Measurements from ENCODE around the gene OR2T1.
"Not testable (repeated sequence)": the region's sequence is repeated elsewhere in the genome, so short reads cannot be mapped to it uniquely, and the experiment has no call there.

The OR2T1 gene, protein sequence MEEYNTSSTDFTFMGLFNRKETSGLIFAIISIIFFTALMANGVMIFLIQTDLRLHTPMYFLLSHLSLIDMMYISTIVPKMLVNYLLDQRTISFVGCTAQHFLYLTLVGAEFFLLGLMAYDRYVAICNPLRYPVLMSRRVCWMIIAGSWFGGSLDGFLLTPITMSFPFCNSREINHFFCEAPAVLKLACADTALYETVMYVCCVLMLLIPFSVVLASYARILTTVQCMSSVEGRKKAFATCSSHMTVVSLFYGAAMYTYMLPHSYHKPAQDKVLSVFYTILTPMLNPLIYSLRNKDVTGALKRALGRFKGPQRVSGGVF

GRCh38 chr1:248402748-248403147, at the start of gene OR2T1:
TSS of gene OR2T1 (plus strand) at chr1:248403048. CDS start at chr1:248406148, 3,100 bp downstream.
- H3K4me3 ChIP-seq (ENCODE audit: low read depth, low read length): no peak within 1 kb of the TSS

- no peak overlapping the region for H3K4me3 ChIP-seq (ENCODE audit: low read depth, low read length)
Measured at GRCh38 chr1:248359415-248359814, 43.4 kb upstream of the OR2T1 start.

DNA sequence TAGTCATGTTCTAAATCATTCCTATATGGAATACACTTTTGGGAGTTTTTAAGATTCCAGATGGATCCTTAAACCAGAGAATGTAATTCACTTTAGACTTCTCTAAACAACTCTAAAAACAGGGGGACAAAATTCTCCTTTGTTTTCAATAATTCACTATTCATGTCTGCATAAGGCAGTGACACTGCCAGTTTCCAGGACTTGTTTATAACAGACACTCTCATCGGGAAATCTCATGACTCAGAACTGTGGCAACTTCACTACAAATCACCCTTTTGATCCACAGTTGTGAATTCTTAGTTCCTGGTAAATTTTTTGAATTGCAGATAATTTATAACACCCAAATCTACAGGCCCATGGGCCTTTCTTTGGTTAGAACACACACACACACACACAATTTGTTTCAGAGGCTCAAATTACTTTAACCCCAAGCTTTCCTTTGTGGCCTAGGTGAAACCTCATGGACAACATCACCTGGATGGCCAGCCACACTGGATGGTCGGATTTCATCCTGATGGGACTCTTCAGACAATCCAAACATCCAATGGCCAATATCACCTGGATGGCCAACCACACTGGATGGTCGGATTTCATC, 41.6 kb upstream of the OR2T1 start, which contains the start of gene OR2T4:
Gene OR2T4 (plus strand): TSS at position 545 of the 595 bp plus-strand sequence. CDS start 0 bp downstream, at position 545.
- H3K4me3 ChIP-seq (ENCODE audit: low read depth, low read length): no peak within 1 kb of the TSS

GRCh38 chr1:248366609-248367008, 36.2 kb upstream of the OR2T1 start:
- no peak overlapping the region for H3K4me3 ChIP-seq (ENCODE audit: low read depth, low read length)

DNA sequence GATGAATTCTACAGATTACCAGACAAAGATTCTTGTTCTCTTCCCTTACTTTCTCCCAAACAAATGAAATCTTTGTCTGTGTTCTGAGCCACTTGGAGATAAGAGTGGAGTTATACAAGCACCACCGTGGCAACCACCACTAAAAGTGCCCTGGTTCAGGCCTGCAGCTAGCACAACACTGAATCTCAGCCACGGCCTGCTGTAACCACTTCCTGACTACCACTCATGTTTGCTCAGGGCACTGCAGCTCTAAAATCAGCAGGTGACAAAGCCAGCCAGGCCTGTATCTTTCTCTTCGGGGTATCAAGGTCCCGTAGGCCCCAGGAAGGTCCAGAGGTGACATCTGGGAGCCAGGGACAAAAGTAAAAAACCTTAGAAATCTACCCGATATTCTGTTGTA, 30.5 kb upstream of the OR2T1 start:
- no peak overlapping the region for H3K4me3 ChIP-seq (ENCODE audit: low read depth, low read length)

DNA sequence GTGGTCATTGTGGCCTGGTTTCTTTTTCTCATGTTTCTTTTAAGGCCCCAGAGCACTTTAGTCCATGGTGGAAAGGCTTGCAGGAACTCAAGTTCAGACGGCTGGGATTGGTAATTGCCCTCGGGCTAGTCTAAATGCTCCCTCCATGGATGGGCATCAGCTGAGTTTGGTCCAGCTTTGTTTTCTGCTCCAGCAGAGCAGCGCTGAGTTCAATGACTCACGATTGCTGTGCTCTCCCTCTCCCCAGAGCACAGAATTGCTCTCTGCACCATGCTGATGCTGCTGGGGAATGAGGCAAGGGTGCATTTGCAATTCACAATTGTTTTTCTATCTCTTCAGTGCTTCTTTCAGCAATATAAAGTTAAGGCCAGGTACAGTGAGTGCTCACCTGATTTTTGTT, 29.1 kb upstream of the OR2T1 start:
- no peak overlapping the region for H3K4me3 ChIP-seq (ENCODE audit: low read depth, low read length)

GRCh38 chr1:248375446-248375845, 27.4 kb upstream of the OR2T1 start, which contains the start of gene OR2T6:
TSS of gene OR2T6 (plus strand) at chr1:248375746. CDS start at chr1:248387609, 11,863 bp downstream.
- H3K4me3 ChIP-seq (ENCODE audit: low read depth, low read length): no peak within 1 kb of the TSS

GRCh38 chr1:248376916-248377315, 25.9 kb upstream of the OR2T1 start:
- H3K4me3 ChIP-seq (ENCODE audit: low read depth, low read length): no peak overlapping the region

DNA sequence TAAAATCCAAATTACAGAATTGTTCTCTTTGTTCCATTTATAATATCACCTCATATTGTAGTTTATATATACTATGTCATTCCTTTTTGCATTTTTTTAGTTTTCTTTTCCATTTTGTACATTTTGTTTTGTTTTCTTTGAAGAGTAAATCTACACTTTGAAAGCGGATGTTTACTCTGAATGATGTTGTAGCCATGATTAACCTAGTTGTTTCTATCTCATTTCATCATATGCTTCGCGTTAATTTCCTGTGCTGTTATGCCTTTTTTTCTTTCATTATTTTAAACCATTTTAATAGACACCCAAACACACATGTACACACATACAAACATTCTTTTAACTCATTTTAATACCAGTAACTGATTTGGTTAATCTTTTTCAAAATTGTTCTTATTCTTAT, 22.0 kb upstream of the OR2T1 start:
- no peak overlapping the region for H3K4me3 ChIP-seq (ENCODE audit: low read depth, low read length)

GRCh38 chr1:248388426-248388825, 14.4 kb upstream of the OR2T1 start:
- H3K4me3 ChIP-seq (ENCODE audit: low read depth, low read length): no peak overlapping the region

DNA sequence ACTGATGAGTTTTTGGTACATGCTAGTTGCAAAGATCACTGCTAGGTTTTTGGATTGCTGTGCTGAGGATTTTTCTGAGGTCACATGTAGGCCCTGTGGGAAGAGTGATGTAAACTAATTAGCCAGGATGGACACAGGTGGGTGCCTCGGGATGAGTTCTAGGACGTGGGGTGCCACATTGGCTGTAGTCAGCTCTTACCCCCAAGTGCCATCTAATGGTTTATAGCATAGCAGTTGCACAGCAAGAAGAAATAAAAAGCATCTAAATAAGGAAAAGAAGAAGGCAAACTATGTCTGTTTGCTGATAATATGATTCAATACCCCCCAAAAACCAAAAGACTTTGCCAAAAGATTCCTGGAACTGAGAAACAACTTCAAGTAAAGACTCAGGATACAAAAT, 9.8 kb upstream of the OR2T1 start:
- H3K4me3 ChIP-seq (ENCODE audit: low read depth, low read length): no peak overlapping the region

DNA sequence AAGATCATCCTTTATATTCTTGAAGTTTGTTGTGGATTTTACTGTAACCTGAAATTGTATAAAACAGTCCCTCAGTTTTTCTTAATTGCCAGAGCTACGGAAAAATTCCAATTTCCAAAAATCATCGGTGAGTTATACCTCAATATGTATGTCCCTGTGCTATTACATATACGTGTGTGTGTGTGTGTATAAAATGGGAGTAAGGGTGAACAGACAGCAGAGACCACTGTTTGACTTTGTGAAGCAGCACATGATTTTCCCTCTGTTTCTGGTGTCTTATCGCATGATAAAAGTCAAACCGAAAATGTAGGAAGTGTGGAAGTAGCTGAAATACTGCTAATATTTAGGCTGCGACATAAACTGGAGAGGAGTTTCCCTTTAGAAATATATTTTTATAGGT, 1.2 kb downstream of the OR2T1 start:
- no peak overlapping the region for H3K4me3 ChIP-seq (ENCODE audit: low read depth, low read length)

DNA sequence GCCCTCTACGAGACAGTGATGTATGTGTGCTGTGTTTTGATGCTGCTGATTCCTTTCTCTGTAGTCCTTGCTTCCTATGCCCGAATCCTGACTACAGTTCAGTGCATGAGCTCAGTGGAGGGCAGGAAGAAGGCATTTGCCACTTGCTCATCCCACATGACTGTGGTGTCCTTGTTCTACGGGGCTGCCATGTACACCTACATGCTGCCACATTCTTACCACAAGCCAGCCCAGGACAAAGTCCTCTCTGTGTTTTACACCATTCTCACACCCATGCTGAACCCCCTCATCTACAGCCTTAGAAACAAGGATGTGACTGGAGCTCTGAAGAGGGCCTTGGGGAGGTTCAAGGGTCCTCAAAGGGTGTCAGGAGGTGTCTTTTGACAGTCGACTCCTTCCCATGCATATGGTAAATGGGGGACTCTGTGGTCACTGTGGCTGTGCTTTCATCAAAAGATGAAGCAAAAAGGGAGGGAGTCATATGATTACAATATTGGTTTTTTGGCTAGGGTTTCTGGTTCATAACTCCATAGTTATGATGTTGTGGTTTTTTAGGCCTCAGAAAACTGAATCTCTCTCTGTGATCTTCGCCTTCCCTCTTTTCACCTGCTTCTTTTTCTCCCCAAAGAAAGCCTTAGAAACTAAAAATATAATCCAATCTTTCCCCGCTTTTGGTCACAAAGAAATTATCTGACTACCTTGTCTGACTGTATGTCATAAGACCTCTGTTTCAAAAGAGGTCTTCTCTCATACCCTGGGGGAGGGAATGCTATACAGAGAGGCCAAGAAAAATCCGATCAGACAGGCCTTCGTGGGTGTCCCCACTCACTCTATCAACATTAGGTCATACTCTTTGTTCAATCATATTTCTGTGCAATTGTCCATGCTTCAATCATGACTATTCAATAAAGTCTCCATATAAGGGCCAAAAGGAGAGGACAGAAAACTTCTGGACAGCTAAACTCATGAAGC, 4.2 kb downstream of the OR2T1 start:
- no peak overlapping the region for H3K4me3 ChIP-seq (ENCODE audit: low read depth, low read length)

DNA sequence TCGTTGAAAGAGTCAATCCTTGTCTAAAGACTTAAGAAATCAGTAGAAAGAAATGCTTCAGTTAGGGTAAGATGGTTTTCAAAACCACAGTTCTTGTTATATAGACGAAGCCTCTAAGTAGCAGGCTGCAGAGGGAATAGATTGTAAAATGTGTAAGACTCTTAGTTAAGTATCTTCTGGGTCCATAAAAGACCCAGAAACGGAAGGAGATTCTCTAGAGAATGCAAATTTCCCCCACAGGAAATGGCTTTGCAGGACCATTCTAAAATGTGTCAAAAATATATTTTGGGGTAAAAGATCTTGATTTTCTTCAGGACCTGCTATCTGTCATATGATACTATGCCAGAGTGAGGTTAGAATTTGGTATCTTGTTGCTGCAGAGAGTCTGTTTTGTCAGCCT, 13.4 kb downstream of the OR2T1 start:
- H3K4me3 ChIP-seq (ENCODE audit: low read depth, low read length): no peak overlapping the region

GRCh38 chr1:248417854-248418253, 15.0 kb downstream of the OR2T1 start:
- H3K4me3 ChIP-seq (ENCODE audit: low read depth, low read length): no peak overlapping the region

GRCh38 chr1:248421384-248421783, 18.5 kb downstream of the OR2T1 start:
- H3K4me3 ChIP-seq (ENCODE audit: low read depth, low read length): no peak overlapping the region

DNA sequence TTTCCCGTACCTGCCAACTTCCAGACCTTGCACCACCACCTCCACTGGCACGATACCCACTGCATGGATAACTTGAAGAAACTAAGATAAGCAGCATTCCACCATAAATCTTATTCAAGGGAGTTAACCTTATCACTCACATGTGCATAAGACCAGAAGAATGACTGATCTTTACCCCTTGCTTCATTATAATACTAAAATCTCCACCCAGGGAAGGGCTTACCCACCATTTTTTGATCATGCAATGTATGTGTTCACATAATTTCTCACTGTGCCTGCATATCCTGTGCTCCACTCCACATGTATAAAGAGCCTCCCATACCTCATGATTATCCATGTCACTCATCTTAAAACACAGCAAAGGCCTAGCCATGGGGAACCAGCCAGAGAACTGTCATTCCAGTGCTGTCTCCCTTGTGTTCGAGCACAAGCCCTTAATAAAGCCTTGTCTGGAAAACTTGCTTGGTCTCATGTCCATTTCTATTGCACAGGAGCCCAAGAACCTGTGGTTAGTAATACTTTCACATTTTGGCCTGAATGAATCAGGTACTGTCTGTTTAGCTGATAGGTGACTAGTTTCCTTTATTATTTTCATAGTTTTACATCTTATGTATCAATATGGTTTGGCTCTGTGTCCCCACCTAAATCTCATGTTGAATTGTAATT, 24.8 kb downstream of the OR2T1 start:
- not testable (repeated sequence) for H3K4me3 ChIP-seq (ENCODE audit: low read depth, low read length)

GRCh38 chr1:248428192-248428533, 25.3 kb downstream of the OR2T1 start:
- not testable (repeated sequence) for H3K4me3 ChIP-seq (ENCODE audit: low read depth, low read length)

- H3K4me3 ChIP-seq (ENCODE audit: low read depth, low read length): not testable (repeated sequence)
Measured at GRCh38 chr1:248431683-248432082, 28.8 kb downstream of the OR2T1 start.

- not testable (repeated sequence) for H3K4me3 ChIP-seq (ENCODE audit: low read depth, low read length)
Measured at GRCh38 chr1:248432201-248432600, 29.4 kb downstream of the OR2T1 start.

Measured in iPS-11a (cell line).